Measurements from ENCODE around the gene BCL6. TPM values are rescaled to one million over a fixed set of nuclear protein-coding genes. Genes with fewer than 3 reads are reported as not detected.
A peak's percentile ranks its signal among the peaks of the same experiment; 100 is the strongest.

BCL6 gene
- total and polyA plus RNA-seq, 4 donors = 7.8 to 71.8 (median 13.3) TPM

DNA sequence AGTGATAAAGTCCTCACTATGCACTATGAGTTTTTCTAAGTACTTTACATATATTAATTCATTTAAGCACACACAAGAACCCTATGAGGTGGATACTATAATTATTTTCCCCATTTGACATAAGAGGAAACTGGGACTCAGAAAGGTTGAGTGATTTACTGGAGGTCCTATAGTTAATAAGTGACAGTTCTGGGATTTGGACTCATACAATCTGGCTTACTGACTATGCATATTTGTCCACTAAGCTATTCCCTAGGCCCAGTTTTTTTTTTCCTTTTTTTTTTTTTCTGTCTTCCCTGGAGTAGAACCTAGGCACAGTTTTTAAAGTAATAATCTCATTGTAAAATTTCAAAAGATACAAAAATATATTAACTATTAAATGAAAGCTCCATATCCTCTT, 36.6 kb downstream of the BCL6 start:
- TF ChIP-seq HNF4A (conservative IDR thresholded peaks at IDR 0.05) (peak in 1 of 2 donors; percentile 7), TAF1 (conservative IDR thresholded peaks at IDR 0.05) (no peak)
- no peak overlapping the region for H3K27ac ChIP-seq (ENCODE audit: low read depth in 1 of 2, low read length in 2 of 2)
- peaks cover 0 to 11% (median 1%) of the 10 kb centered on the region in 4 donors for H3K4me1 ChIP-seq (ENCODE audit: control insufficient read depth in 4 of 4, insufficient read depth in 4 of 4, low read length in 3 of 4)
- no peaks in the 10 kb centered on the region for H3K36me3 ChIP-seq (ENCODE audit: control insufficient read depth in 4 of 4, insufficient read depth in 3 of 4, low read depth in 1 of 4, low read length in 3 of 4)
- no peak for DNase-seq (ENCODE audit: low spot score)
- H3K4me3 ChIP-seq (ENCODE audit: low read depth in 1 of 3, low read length in 3 of 3) = no peak overlapping the region
- H3K27me3 ChIP-seq (ENCODE audit: control insufficient read depth in 4 of 4, insufficient read depth in 4 of 4, low read length in 3 of 4) = no peaks in the 10 kb centered on the region
- H3K9me3 ChIP-seq (ENCODE audit: control insufficient read depth in 4 of 4, low read length in 3 of 4) = no peaks in the 10 kb centered on the region
- no peak overlapping the region for H3K9ac ChIP-seq (ENCODE audit: low read depth in 1 of 2, low read length in 2 of 2)

DNA sequence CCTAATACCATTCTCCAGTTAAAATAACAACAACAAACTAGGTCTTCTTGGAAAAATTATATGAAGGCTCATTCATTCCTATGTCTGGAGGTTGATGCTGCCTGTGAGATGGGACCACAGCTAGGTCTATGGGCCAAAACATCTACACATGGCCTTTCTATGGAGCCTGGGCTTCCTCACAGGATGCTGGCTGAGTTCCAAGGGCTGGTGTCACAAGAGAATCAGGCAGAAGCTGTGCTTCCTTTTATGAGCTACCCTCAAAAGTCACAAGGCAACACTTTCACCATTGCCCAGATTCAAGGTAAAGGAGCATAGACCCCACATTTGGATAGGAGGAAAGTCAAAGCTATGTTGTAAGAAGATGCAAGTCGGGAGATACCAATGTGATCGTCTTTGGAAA, 38.3 kb downstream of the BCL6 start:
- Histone ChIP-seq H3K4me1 (ENCODE audit: control insufficient read depth in 4 of 4, insufficient read depth in 4 of 4, low read length in 3 of 4) (peaks cover 0 to 8% (median 1%) of the 10 kb centered on the region in 4 donors), H3K9ac (ENCODE audit: low read depth in 1 of 2, low read length in 2 of 2) (no peak overlapping the region), H3K36me3 (ENCODE audit: control insufficient read depth in 4 of 4, insufficient read depth in 3 of 4, low read depth in 1 of 4, low read length in 3 of 4) (no peaks in the 10 kb centered on the region), H3K9me3 (ENCODE audit: control insufficient read depth in 4 of 4, low read length in 3 of 4) (no peaks in the 10 kb centered on the region), H3K27ac (ENCODE audit: low read depth in 1 of 2, low read length in 2 of 2) (no peak overlapping the region), H3K4me3 (ENCODE audit: low read depth in 1 of 3, low read length in 3 of 3) (no peak overlapping the region), H3K27me3 (ENCODE audit: control insufficient read depth in 4 of 4, insufficient read depth in 4 of 4, low read length in 3 of 4) (no peaks in the 10 kb centered on the region)
- TF ChIP-seq NR2F2 (IDR thresholded peaks at IDR 0.05) = no peak
- no peak for TF ChIP-seq RXRA (IDR thresholded peaks at IDR 0.05)
- TF ChIP-seq GABPA (IDR thresholded peaks at IDR 0.05 in 1 of 2, conservative IDR thresholded peaks at IDR 0.05 in 1 of 2) = no peak
- TF ChIP-seq TAF1 (conservative IDR thresholded peaks at IDR 0.05) = no peak
- TF ChIP-seq, protein P1, sequence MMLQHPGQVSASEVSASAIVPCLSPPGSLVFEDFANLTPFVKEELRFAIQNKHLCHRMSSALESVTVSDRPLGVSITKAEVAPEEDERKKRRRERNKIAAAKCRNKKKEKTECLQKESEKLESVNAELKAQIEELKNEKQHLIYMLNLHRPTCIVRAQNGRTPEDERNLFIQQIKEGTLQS (IDR thresholded peaks at IDR 0.05) = no peak
- DNase-seq (ENCODE audit: low spot score) = no peak
- 92% methylated on average over 2 of the region's 2 CpGs for WGBS

DNA sequence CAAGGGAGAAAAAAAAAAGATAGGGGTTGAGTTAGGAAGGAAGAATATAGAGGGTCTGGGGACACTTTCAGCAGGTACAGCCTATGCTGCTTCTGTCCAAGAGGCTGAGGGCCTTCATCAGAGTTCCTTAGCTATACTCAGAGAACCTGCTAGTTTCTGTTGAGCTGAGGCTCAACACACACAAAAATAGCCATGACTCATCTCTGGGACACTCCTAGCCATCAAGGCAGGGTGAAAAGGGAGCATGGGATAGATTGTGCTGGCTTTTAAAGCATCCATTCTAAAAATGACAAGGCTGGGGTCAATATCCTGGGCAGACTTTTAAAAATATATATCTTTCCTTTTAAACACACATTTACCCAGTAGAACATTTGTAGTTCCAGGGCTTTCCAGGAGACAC, 40.1 kb downstream of the BCL6 start:
- DNase-seq (ENCODE audit: low spot score) = no peak
- Histone ChIP-seq H3K4me1 (ENCODE audit: control insufficient read depth in 4 of 4, insufficient read depth in 4 of 4, low read length in 3 of 4) (peaks cover 0 to 8% (median 1%) of the 10 kb centered on the region in 4 donors), H3K27me3 (ENCODE audit: control insufficient read depth in 4 of 4, insufficient read depth in 4 of 4, low read length in 3 of 4) (no peaks in the 10 kb centered on the region), H3K9ac (ENCODE audit: low read depth in 1 of 2, low read length in 2 of 2) (no peak overlapping the region), H3K9me3 (ENCODE audit: control insufficient read depth in 4 of 4, low read length in 3 of 4) (no peaks in the 10 kb centered on the region), H3K36me3 (ENCODE audit: control insufficient read depth in 4 of 4, insufficient read depth in 3 of 4, low read depth in 1 of 4, low read length in 3 of 4) (no peaks in the 10 kb centered on the region), H3K4me3 (ENCODE audit: low read depth in 1 of 3, low read length in 3 of 3) (no peak overlapping the region), H3K27ac (ENCODE audit: low read depth in 1 of 2, low read length in 2 of 2) (no peak overlapping the region)
- TF ChIP-seq NR2F2 (IDR thresholded peaks at IDR 0.05) (no peak), FOXA1 (IDR thresholded peaks at IDR 0.05) (no peak), RXRA (IDR thresholded peaks at IDR 0.05) (no peak), TAF1 (conservative IDR thresholded peaks at IDR 0.05) (no peak), HNF4A (conservative IDR thresholded peaks at IDR 0.05) (no peak), GABPA (IDR thresholded peaks at IDR 0.05 in 1 of 2, conservative IDR thresholded peaks at IDR 0.05 in 1 of 2) (no peak), RAD21 (IDR thresholded peaks at IDR 0.05) (no peak), JUND (IDR thresholded peaks at IDR 0.05) (no peak), HNF4G (IDR thresholded peaks at IDR 0.05) (no peak), YY1 (IDR thresholded peaks at IDR 0.05) (no peak)
- TF ChIP-seq, protein P2, sequence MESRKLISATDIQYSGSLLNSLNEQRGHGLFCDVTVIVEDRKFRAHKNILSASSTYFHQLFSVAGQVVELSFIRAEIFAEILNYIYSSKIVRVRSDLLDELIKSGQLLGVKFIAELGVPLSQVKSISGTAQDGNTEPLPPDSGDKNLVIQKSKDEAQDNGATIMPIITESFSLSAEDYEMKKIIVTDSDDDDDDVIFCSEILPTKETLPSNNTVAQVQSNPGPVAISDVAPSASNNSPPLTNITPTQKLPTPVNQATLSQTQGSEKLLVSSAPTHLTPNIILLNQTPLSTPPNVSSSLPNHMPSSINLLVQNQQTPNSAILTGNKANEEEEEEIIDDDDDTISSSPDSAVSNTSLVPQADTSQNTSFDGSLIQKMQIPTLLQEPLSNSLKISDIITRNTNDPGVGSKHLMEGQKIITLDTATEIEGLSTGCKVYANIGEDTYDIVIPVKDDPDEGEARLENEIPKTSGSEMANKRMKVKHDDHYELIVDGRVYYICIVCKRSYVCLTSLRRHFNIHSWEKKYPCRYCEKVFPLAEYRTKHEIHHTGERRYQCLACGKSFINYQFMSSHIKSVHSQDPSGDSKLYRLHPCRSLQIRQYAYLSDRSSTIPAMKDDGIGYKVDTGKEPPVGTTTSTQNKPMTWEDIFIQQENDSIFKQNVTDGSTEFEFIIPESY (IDR thresholded peaks at IDR 0.05) = no peak
- TF ChIP-seq, protein P3, sequence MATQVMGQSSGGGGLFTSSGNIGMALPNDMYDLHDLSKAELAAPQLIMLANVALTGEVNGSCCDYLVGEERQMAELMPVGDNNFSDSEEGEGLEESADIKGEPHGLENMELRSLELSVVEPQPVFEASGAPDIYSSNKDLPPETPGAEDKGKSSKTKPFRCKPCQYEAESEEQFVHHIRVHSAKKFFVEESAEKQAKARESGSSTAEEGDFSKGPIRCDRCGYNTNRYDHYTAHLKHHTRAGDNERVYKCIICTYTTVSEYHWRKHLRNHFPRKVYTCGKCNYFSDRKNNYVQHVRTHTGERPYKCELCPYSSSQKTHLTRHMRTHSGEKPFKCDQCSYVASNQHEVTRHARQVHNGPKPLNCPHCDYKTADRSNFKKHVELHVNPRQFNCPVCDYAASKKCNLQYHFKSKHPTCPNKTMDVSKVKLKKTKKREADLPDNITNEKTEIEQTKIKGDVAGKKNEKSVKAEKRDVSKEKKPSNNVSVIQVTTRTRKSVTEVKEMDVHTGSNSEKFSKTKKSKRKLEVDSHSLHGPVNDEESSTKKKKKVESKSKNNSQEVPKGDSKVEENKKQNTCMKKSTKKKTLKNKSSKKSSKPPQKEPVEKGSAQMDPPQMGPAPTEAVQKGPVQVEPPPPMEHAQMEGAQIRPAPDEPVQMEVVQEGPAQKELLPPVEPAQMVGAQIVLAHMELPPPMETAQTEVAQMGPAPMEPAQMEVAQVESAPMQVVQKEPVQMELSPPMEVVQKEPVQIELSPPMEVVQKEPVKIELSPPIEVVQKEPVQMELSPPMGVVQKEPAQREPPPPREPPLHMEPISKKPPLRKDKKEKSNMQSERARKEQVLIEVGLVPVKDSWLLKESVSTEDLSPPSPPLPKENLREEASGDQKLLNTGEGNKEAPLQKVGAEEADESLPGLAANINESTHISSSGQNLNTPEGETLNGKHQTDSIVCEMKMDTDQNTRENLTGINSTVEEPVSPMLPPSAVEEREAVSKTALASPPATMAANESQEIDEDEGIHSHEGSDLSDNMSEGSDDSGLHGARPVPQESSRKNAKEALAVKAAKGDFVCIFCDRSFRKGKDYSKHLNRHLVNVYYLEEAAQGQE (IDR thresholded peaks at IDR 0.05) = no peak

Measured in liver (tissue), 9 donors.